ENCODE results near the gene SERPINA3.

DNA sequence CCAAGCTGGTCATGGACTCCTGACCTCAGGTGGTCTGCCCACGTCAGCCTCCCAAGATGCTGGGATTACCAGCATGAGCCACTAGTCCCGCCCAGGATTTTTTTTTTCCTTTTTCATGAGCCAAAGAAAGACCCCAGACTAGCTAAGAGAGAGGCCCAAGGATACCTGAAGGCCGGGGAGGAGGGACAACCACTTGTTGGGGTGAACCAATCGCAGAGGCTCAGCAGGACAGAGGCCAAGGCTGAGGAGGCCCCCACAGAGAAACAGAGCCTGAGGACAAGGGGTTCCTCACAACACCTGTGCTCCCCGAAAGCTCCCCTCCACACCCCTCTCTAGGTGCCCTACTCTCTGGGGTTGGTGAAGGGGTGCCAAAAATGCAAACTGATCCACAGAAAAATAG is 1.0 kb upstream of the SERPINA3 start:
- TF ChIP-seq, protein P1, sequence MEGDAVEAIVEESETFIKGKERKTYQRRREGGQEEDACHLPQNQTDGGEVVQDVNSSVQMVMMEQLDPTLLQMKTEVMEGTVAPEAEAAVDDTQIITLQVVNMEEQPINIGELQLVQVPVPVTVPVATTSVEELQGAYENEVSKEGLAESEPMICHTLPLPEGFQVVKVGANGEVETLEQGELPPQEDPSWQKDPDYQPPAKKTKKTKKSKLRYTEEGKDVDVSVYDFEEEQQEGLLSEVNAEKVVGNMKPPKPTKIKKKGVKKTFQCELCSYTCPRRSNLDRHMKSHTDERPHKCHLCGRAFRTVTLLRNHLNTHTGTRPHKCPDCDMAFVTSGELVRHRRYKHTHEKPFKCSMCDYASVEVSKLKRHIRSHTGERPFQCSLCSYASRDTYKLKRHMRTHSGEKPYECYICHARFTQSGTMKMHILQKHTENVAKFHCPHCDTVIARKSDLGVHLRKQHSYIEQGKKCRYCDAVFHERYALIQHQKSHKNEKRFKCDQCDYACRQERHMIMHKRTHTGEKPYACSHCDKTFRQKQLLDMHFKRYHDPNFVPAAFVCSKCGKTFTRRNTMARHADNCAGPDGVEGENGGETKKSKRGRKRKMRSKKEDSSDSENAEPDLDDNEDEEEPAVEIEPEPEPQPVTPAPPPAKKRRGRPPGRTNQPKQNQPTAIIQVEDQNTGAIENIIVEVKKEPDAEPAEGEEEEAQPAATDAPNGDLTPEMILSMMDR (conservative IDR thresholded peaks at IDR 0.05; ENCODE audit: low read depth, low read length): no peak
- TF ChIP-seq EZH2phosphoT487 (IDR thresholded peaks at IDR 0.05; ENCODE audit: borderline replicate concordance, low read length): no peak
- TF ChIP-seq EZH2 (IDR thresholded peaks at IDR 0.05; ENCODE audit: low read length, unreplicated experiment): no peak
